HCT116 (cell line): ENCODE measurements around the gene INPPL1. TPM values are rescaled to one million over a fixed set of nuclear protein-coding genes. Genes with fewer than 3 reads are reported as not detected.

Experiments
- ATAC-seq: fragments of 200-7000 bp; cut with Tn5 transposase; 2 replicates; pipeline ENCODE4 v1.9.1; 2020; ENCODE audit warnings: mild to moderate bottlenecking, moderate library complexity
- BruUV-seq: library from RNA; stranded (reverse); fragments of 400-500 nt; replicated peaks from 2 replicates; lab custom pipeline; 2021; lab: Mats Ljungman, UMichigan
- CTCF ChIA-PET: fragments of 300-600 bp; sonication (Branson Sonifier 250); formaldehyde crosslinking; loops from one replicate; lab custom pipeline; 2021; ENCODE audit warnings: antibody characterized with exemption; lab: Charles Lee
- POLR2A ChIA-PET: fragments of 300-600, 350-600 bp; sonication (Branson Sonifier 250); formaldehyde crosslinking; loops from one replicate; lab custom pipeline; 2021; ENCODE audit warnings: antibody characterized with exemption; lab: Charles Lee
- RAD21 ChIA-PET, 2 experiments: fragments of 300-600 bp; sonication (Branson Sonifier 250); formaldehyde crosslinking; loops; one replicate each; lab custom pipeline; 2023; ENCODE audit warnings: low total read pairs in 2 of 2; ENCODE audit not compliant: uncharacterized antibody in 2 of 2, unreplicated experiment in 2 of 2, low non-redundant PET in 1 of 2; lab: Charles Lee
- DNase-seq: peaks from one replicate; pipeline ENCODE4 v3.0.0-alpha.2; 2010; ENCODE audit warnings: low read depth, low spot score
- H2AFZ ChIP-seq: fragments of 200-600 bp; shearing (Covaris generic), sonication (generic); 2 replicates; pipeline ENCODE4 v1.6.1; 2017; ENCODE audit warnings: low read depth, mixed run types, mixed read lengths, antibody characterized with exemption, low read length; ENCODE audit not compliant: poor library complexity, severe bottlenecking
- H3K27ac ChIP-seq: 2 replicates; pipeline ENCODE4 v1.5.1; 2012; ENCODE audit warnings: low read depth, low read length
- H3K27me3 ChIP-seq: fragments of 200-600 bp; sonication (generic); 2 replicates; pipeline ENCODE4 v1.6.1; 2016; ENCODE audit warnings: mixed run types, low read length, mixed read lengths; ENCODE audit not compliant: insufficient read depth
- H3K36me3 ChIP-seq, 2 experiments: fragments of 200-500 bp in 1 of 2; fragments of 200-600 bp in 1 of 2; sonication (Bioruptor generic) in 1 of 2; sonication (generic) in 1 of 2; 2 replicates each; pipeline versions ENCODE4 v1.5.1 to v1.6.1; 2014 to 2016; ENCODE audit warnings: low read length in 2 of 2, inconsistent platforms in 1 of 2, mixed read lengths in 1 of 2, mixed run types in 1 of 2; ENCODE audit not compliant: insufficient read depth in 2 of 2, control insufficient read depth in 1 of 2
- H3K4me1 ChIP-seq, 2 experiments: fragments of 200-600 bp in 1 of 2; sonication (generic) in 1 of 2; 2 replicates each; pipeline versions ENCODE4 v1.5.1 to v1.6.1; 2012 to 2017; ENCODE audit warnings: low read length in 2 of 2, inconsistent platforms in 1 of 2, mild to moderate bottlenecking in 1 of 2, mixed read lengths in 1 of 2, mixed run types in 1 of 2, moderate library complexity in 1 of 2; ENCODE audit not compliant: insufficient read depth in 2 of 2, control insufficient read depth in 1 of 2
- H3K4me2 ChIP-seq: fragments of 200-600 bp; sonication (generic); 2 replicates; pipeline ENCODE4 v1.6.1; 2017; ENCODE audit warnings: mixed run types, low read length, mixed read lengths
- H3K4me3 ChIP-seq, 2 experiments: fragments of 200-600 bp in 1 of 2; sonication (generic) in 1 of 2; replicated peaks in 1 of 2; 2 replicates each; pipeline ENCODE4 v1.5.1; 2011 to 2016; ENCODE audit warnings: low read length in 2 of 2, control low read depth in 1 of 2, low read depth in 1 of 2, mild to moderate bottlenecking in 1 of 2, mixed read lengths in 1 of 2, mixed run types in 1 of 2
- H3K79me2 ChIP-seq: fragments of 200-600 bp; sonication (generic); 2 replicates; pipeline ENCODE4 v1.6.1; 2017; ENCODE audit warnings: mild to moderate bottlenecking, mixed run types, low read length, moderate library complexity, mixed read lengths; ENCODE audit not compliant: insufficient read depth
- H3K9ac ChIP-seq: fragments of 200-600 bp; sonication (generic); 2 replicates; pipeline ENCODE4 v1.6.1; 2016; ENCODE audit warnings: low read length, mixed read lengths
- H3K9me2 ChIP-seq: fragments of 200-600 bp; sonication (generic), shearing (Covaris generic); 2 replicates; pipeline ENCODE4 v1.6.1; 2017; ENCODE audit warnings: mixed run types, mild to moderate bottlenecking, moderate library complexity; ENCODE audit not compliant: insufficient read depth
- H3K9me3 ChIP-seq, 2 experiments: fragments of 200-500 bp in 1 of 2; fragments of 200-600 bp in 1 of 2; sonication (Bioruptor generic) in 1 of 2; sonication (generic) in 1 of 2; 2 replicates each; pipeline ENCODE4 v1.6.1; 2014 to 2017; ENCODE audit warnings: low read length in 2 of 2, mixed read lengths in 2 of 2, inconsistent platforms in 1 of 2, low read depth in 1 of 2, mild to moderate bottlenecking in 1 of 2, mixed run types in 1 of 2, moderate library complexity in 1 of 2; ENCODE audit not compliant: control insufficient read depth in 1 of 2, insufficient read depth in 1 of 2
- H4K20me1 ChIP-seq: fragments of 200-600 bp; sonication (generic), shearing (Covaris generic); 2 replicates; pipeline ENCODE4 v1.6.1; 2017; ENCODE audit warnings: mixed run types, mild to moderate bottlenecking, moderate library complexity; ENCODE audit not compliant: insufficient read depth
- CBX3 ChIP-seq: IDR thresholded peaks from 2 replicates; pipeline ENCODE4 v1.6.1; 2012; ENCODE audit warnings: low read depth
- EGR1 ChIP-seq: IDR thresholded peaks from 2 replicates; pipeline ENCODE4 v1.6.1; 2012; ENCODE audit warnings: low read depth
- ELF1 ChIP-seq: IDR thresholded peaks from 2 replicates; pipeline ENCODE4 v1.6.1; 2012; ENCODE audit warnings: low read depth, borderline replicate concordance
- EZH2phosphoT487 ChIP-seq: fragments of 200-600 bp; IDR thresholded peaks from 2 replicates; pipeline ENCODE4 v1.6.1; 2018; ENCODE audit warnings: antibody characterized with exemption, borderline replicate concordance
- JUND ChIP-seq: IDR thresholded peaks from 2 replicates; pipeline ENCODE4 v1.6.1; 2012
- POLR2A ChIP-seq: IDR thresholded peaks from 2 replicates; pipeline ENCODE4 v1.7.0; 2011; ENCODE audit warnings: borderline replicate concordance; ENCODE audit not compliant: insufficient read depth, insufficient read length; ENCODE audit errors: extremely low read depth
- RAD21 ChIP-seq: IDR thresholded peaks from 2 replicates; pipeline ENCODE4 v1.6.1; 2012; ENCODE audit warnings: low read depth, mild to moderate bottlenecking
- SIN3A ChIP-seq: IDR thresholded peaks from 2 replicates; pipeline ENCODE4 v1.6.1; 2012; ENCODE audit warnings: low read depth
- SP1 ChIP-seq: IDR thresholded peaks from 2 replicates; pipeline ENCODE4 v1.6.1; 2012; ENCODE audit warnings: low read depth
- SRF ChIP-seq: IDR thresholded peaks from 2 replicates; pipeline ENCODE4 v1.6.1; 2012; ENCODE audit warnings: low read depth
- YY1 ChIP-seq: IDR thresholded peaks from 2 replicates; pipeline ENCODE4 v1.6.1; 2011; ENCODE audit warnings: low read length, low read depth, moderate library complexity, mild to moderate bottlenecking; ENCODE audit not compliant: insufficient replicate concordance; ENCODE audit errors: extremely low read depth
- ZFX ChIP-seq: fragments of 450-650 bp; IDR thresholded peaks from 2 replicates; pipeline ENCODE4 v1.6.1; 2017
- ZNF274 ChIP-seq: fragments of 200-500 bp; sonication (Bioruptor generic); IDR thresholded peaks from 2 replicates; pipeline ENCODE4 v1.6.1; 2014; ENCODE audit warnings: mild to moderate bottlenecking, low read depth, low read length, inconsistent platforms
- intact Hi-C: fragments of 100-400 bp; cut with micrococcal nuclease; formaldehyde crosslinking; loops from 2 replicates; pipeline ENCODE4 v1.10.0; 2022
- total RNA-seq: library from RNA; stranded (reverse); gene quantifications from one replicate; pipeline ENCODE4 v1.2.1, GENCODE V29; 2021; ENCODE audit not compliant: unreplicated experiment
- TF ChIP-seq, protein P1 (sequence below), 3 experiments: fragments of 200-600 bp in 1 of 3; sonication (generic) in 1 of 3; IDR thresholded peaks in 2 of 3; conservative IDR thresholded peaks in 1 of 3; 2 replicates each; pipeline ENCODE4 v1.5.1; 2012 to 2017; ENCODE audit warnings: low read depth in 2 of 3, low read length in 2 of 3, antibody characterized with exemption in 1 of 3, borderline replicate concordance in 1 of 3, control low read depth in 1 of 3, mild to moderate bottlenecking in 1 of 3, mixed read lengths in 1 of 3, mixed run types in 1 of 3, moderate library complexity in 1 of 3; ENCODE audit not compliant: insufficient read depth in 1 of 3
- TF ChIP-seq, protein P2 (sequence below): IDR thresholded peaks from 2 replicates; pipeline ENCODE4 v1.6.1; 2012
- TF ChIP-seq, protein P3 (sequence below): IDR thresholded peaks from 2 replicates; pipeline ENCODE4 v1.6.1; 2011; ENCODE audit warnings: mild to moderate bottlenecking, low read length, moderate library complexity; ENCODE audit not compliant: insufficient replicate concordance; ENCODE audit errors: extremely low read depth

The INPPL1 gene
- total RNA-seq, 1 experiment from 2014 or later: 132 TPM

DNA sequence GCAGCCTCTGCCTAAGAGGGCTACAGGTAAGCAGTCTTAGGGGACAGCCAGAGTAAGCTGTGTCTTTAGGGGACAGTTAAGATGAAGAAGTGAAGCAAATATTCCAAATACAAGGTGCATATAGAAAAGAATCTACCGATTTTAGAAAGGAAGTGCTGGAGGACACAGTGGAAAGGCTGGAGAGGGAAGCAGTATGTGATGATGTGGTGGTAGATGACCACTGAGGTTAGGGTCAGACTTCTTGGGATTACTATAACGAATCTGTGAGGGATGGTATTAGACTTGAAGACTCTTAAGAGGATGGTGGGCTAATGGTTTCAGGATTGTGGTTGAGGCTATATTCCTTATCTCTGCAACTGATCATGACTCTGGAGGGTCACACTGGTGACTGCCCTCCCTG lies 59.4 kb downstream of the INPPL1 start:
- Histone ChIP-seq H3K4me3 (no peak overlapping the region), H2AFZ (no peak overlapping the region), H3K4me2 (no peak overlapping the region), H3K27ac (no peak overlapping the region), H3K9me2 (no peaks in the 10 kb centered on the region), H3K27me3 (no peaks in the 10 kb centered on the region), H3K79me2 (no peaks in the 10 kb centered on the region), H3K4me1 (peaks cover under 1 to 8% of the 10 kb centered on the region in 2 experiments; a peak in 2 of 4 replicates), H3K9me3 (no peaks in the 10 kb centered on the region), H3K36me3 (no peaks in the 10 kb centered on the region), H3K9ac (no peak overlapping the region), H4K20me1 (no peaks in the 10 kb centered on the region)
- TF ChIP-seq SP1: no peak
- CTCF ChIA-PET: no interaction called here
- intact Hi-C loops: no loop called here
- no TSS peak for BruUV-seq
- POLR2A ChIA-PET: no interaction called here
- ATAC-seq: no peak
- RAD21 ChIA-PET: no interaction called here
- DNase-seq: no peak

DNA sequence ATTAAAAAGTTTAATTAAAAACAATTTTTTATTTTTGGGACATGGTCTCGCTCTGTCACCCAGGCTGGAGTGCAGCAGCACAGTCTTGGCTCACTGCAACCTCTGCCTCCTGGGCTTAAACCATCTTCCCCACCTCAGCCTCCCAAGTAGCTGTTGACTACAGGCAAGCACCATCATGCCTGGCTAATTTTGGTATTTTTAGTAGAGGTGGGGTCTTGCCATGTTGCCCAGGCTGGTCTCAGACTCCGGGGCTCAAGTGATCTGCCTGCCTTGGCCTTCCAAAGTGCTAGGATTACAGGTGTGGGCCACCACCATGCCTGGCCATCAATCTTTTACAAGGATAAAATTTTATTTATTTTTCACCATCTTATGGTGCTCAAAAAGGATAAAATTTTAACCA lies 62.7 kb downstream of the INPPL1 start:
- no peak for DNase-seq
- Histone ChIP-seq H3K4me3 (no peak overlapping the region), H3K36me3 (no peaks in the 10 kb centered on the region), H3K27ac (no peak overlapping the region), H3K79me2 (no peaks in the 10 kb centered on the region), H3K4me1 (no peaks in the 10 kb centered on the region), H3K9me3 (no peaks in the 10 kb centered on the region), H2AFZ (no peak overlapping the region), H4K20me1 (no peaks in the 10 kb centered on the region), H3K27me3 (no peaks in the 10 kb centered on the region), H3K4me2 (no peak overlapping the region), H3K9me2 (no peaks in the 10 kb centered on the region), H3K9ac (no peak overlapping the region)
- CTCF ChIA-PET: no interaction called here
- TF ChIP-seq, protein P1, sequence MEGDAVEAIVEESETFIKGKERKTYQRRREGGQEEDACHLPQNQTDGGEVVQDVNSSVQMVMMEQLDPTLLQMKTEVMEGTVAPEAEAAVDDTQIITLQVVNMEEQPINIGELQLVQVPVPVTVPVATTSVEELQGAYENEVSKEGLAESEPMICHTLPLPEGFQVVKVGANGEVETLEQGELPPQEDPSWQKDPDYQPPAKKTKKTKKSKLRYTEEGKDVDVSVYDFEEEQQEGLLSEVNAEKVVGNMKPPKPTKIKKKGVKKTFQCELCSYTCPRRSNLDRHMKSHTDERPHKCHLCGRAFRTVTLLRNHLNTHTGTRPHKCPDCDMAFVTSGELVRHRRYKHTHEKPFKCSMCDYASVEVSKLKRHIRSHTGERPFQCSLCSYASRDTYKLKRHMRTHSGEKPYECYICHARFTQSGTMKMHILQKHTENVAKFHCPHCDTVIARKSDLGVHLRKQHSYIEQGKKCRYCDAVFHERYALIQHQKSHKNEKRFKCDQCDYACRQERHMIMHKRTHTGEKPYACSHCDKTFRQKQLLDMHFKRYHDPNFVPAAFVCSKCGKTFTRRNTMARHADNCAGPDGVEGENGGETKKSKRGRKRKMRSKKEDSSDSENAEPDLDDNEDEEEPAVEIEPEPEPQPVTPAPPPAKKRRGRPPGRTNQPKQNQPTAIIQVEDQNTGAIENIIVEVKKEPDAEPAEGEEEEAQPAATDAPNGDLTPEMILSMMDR (IDR thresholded peaks at IDR 0.05 in 2 of 3, conservative IDR thresholded peaks at IDR 0.05 in 1 of 3; ENCODE audit: borderline replicate concordance in 1 of 3, insufficient read depth in 1 of 3, low read depth in 2 of 3, low read length in 2 of 3): no peak
- TF ChIP-seq RAD21: no peak
- no peak for TF ChIP-seq ZFX
- TF ChIP-seq, protein P2, sequence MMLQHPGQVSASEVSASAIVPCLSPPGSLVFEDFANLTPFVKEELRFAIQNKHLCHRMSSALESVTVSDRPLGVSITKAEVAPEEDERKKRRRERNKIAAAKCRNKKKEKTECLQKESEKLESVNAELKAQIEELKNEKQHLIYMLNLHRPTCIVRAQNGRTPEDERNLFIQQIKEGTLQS: no peak
- no peak for TF ChIP-seq SIN3A
- no peak for TF ChIP-seq SRF
- TF ChIP-seq, protein P3, sequence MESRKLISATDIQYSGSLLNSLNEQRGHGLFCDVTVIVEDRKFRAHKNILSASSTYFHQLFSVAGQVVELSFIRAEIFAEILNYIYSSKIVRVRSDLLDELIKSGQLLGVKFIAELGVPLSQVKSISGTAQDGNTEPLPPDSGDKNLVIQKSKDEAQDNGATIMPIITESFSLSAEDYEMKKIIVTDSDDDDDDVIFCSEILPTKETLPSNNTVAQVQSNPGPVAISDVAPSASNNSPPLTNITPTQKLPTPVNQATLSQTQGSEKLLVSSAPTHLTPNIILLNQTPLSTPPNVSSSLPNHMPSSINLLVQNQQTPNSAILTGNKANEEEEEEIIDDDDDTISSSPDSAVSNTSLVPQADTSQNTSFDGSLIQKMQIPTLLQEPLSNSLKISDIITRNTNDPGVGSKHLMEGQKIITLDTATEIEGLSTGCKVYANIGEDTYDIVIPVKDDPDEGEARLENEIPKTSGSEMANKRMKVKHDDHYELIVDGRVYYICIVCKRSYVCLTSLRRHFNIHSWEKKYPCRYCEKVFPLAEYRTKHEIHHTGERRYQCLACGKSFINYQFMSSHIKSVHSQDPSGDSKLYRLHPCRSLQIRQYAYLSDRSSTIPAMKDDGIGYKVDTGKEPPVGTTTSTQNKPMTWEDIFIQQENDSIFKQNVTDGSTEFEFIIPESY: no peak
- TF ChIP-seq YY1: no peak
- no peak for TF ChIP-seq ZNF274
- TF ChIP-seq POLR2A: no peak
- no peak for TF ChIP-seq EGR1
- TF ChIP-seq CBX3: no peak
- no peak for TF ChIP-seq ELF1
- TF ChIP-seq JUND: no peak
- no peak for TF ChIP-seq EZH2phosphoT487
- BruUV-seq: no TSS peak
- intact Hi-C loops: no loop called here
- RAD21 ChIA-PET: no interaction called here
- POLR2A ChIA-PET: no interaction called here
- ATAC-seq: no peak
